Measurements from ENCODE around the gene PLAC1. TPM values are rescaled to one million over a fixed set of nuclear protein-coding genes. Genes with fewer than 3 reads are reported as not detected.

The PLAC1 gene
- total RNA-seq, 1 experiment from 2014 or later = 2.7 TPM

- BruUV-seq (replicated peaks) = no TSS peak
- H3K36me3 Mint-ChIP-seq (ENCODE audit: insufficient read depth, unreplicated experiment) = no peaks in the 10 kb centered on the region
- no peaks in the 10 kb centered on the region for H3K27me3 ChIP-seq (replicated peaks; ENCODE audit: control insufficient read depth, insufficient read depth, low read length)
- no peak overlapping the region for H3K4me3 ChIP-seq (ENCODE audit: low read depth, low read length)
- H3K9me3 Mint-ChIP-seq (ENCODE audit: unreplicated experiment) = no peaks in the 10 kb centered on the region
- no peaks in the 10 kb centered on the region for H3K36me3 ChIP-seq (ENCODE audit: control insufficient read depth, insufficient read depth, low read length)
- peaks cover 14% of the 10 kb centered on the region for H3K4me1 ChIP-seq
- ChIA-PET POLR2A (no interaction called here), CTCF (no interaction called here)
- no peaks in the 10 kb centered on the region for H3K9me3 ChIP-seq
- H3K27ac Mint-ChIP-seq (ENCODE audit: unreplicated experiment) = no peak overlapping the region
- intact Hi-C loops (cut with micrococcal nuclease; ENCODE audit: unreplicated experiment) = no loop called here
- no peak overlapping the region for H3K4me3 Mint-ChIP-seq (ENCODE audit: unreplicated experiment)
- no peak for DNase-seq
- TF ChIP-seq CTCF (IDR thresholded peaks at IDR 0.05; ENCODE audit: insufficient read depth in 1 of 2, low read depth in 1 of 2, low read length in 1 of 2, severe bottlenecking in 1 of 2, unreplicated experiment in 1 of 2) = no peak
- peaks cover 8% of the 10 kb centered on the region for H3K4me1 Mint-ChIP-seq (ENCODE audit: low read depth, unreplicated experiment)
- no peaks in the 10 kb centered on the region for H3K27me3 Mint-ChIP-seq (ENCODE audit: insufficient read depth, unreplicated experiment)
These were observed 34.0 kb upstream of the PLAC1 start for GRCh38 chrX:134692233-134692632.

GRCh38 chrX:134691453-134691852, 33.2 kb upstream of the PLAC1 start:
- Histone ChIP-seq H3K4me1 (peaks cover 14% of the 10 kb centered on the region), H3K9me3 (no peaks in the 10 kb centered on the region), H3K27me3 (replicated peaks; ENCODE audit: control insufficient read depth, insufficient read depth, low read length) (no peaks in the 10 kb centered on the region), H3K36me3 (ENCODE audit: control insufficient read depth, insufficient read depth, low read length) (no peaks in the 10 kb centered on the region), H3K4me3 (ENCODE audit: low read depth, low read length) (no peak overlapping the region)
- DNase-seq = no peak
- intact Hi-C loops (cut with micrococcal nuclease; ENCODE audit: unreplicated experiment) = no loop called here
- ChIA-PET POLR2A (no interaction called here), CTCF (no interaction called here)
- Mint-ChIP-seq H3K4me3 (ENCODE audit: unreplicated experiment) (no peak overlapping the region), H3K36me3 (ENCODE audit: insufficient read depth, unreplicated experiment) (no peaks in the 10 kb centered on the region), H3K27ac (ENCODE audit: unreplicated experiment) (no peak overlapping the region), H3K27me3 (ENCODE audit: insufficient read depth, unreplicated experiment) (no peaks in the 10 kb centered on the region), H3K4me1 (ENCODE audit: low read depth, unreplicated experiment) (peaks cover 8% of the 10 kb centered on the region), H3K9me3 (ENCODE audit: unreplicated experiment) (no peaks in the 10 kb centered on the region)
- BruUV-seq (replicated peaks) = no TSS peak
- no peak for TF ChIP-seq CTCF (IDR thresholded peaks at IDR 0.05; ENCODE audit: insufficient read depth in 1 of 2, low read depth in 1 of 2, low read length in 1 of 2, severe bottlenecking in 1 of 2, unreplicated experiment in 1 of 2)

- H3K27me3 ChIP-seq (replicated peaks; ENCODE audit: control insufficient read depth, insufficient read depth, low read length) = no peaks in the 10 kb centered on the region
- Mint-ChIP-seq H3K4me1 (ENCODE audit: low read depth, unreplicated experiment) (peaks cover 8% of the 10 kb centered on the region), H3K4me3 (ENCODE audit: unreplicated experiment) (no peak overlapping the region), H3K36me3 (ENCODE audit: insufficient read depth, unreplicated experiment) (no peaks in the 10 kb centered on the region), H3K27ac (ENCODE audit: unreplicated experiment) (no peak overlapping the region), H3K27me3 (ENCODE audit: insufficient read depth, unreplicated experiment) (no peaks in the 10 kb centered on the region), H3K9me3 (ENCODE audit: unreplicated experiment) (no peaks in the 10 kb centered on the region)
- H3K4me3 ChIP-seq (ENCODE audit: low read depth, low read length) = no peak overlapping the region
- BruUV-seq (replicated peaks) = no TSS peak
- intact Hi-C loops (cut with micrococcal nuclease; ENCODE audit: unreplicated experiment) = no loop called here
- peaks cover 14% of the 10 kb centered on the region for H3K4me1 ChIP-seq
- no peaks in the 10 kb centered on the region for H3K9me3 ChIP-seq
- no peak for TF ChIP-seq CTCF (IDR thresholded peaks at IDR 0.05; ENCODE audit: insufficient read depth in 1 of 2, low read depth in 1 of 2, low read length in 1 of 2, severe bottlenecking in 1 of 2, unreplicated experiment in 1 of 2)
- no peak for DNase-seq
- POLR2A ChIA-PET = no interaction called here
- H3K36me3 ChIP-seq (ENCODE audit: control insufficient read depth, insufficient read depth, low read length) = no peaks in the 10 kb centered on the region
- CTCF ChIA-PET = no interaction called here
These were observed 30.6 kb upstream of the PLAC1 start for GRCh38 chrX:134688839-134689238.

All from Caco-2 (cell line).